HL-60/S4 (cell line): ENCODE results near the gene TLCD3B.

Source experiments
- in situ Hi-C: fragments of 300-500 bp; cut with MboI; formaldehyde crosslinking; loops from 2 replicates; pipeline ENCODE4 v1.14.3; 2022; ENCODE audit warnings: low sequenced_read_pairs

The TLCD3B gene

GRCh38 chr16:29991571-29991904, 39.5 kb downstream of the TLCD3B start:
- in situ Hi-C loops: no loop called here

- in situ Hi-C loops: no loop called here
These were observed 40.0 kb downstream of the TLCD3B start for GRCh38 chr16:29990883-29991570.

GRCh38 chr16:29990034-29990433, 41.0 kb downstream of the TLCD3B start:
- in situ Hi-C loops: no loop called here

- in situ Hi-C loops: no loop called here
These were observed 41.8 kb downstream of the TLCD3B start for GRCh38 chr16:29989111-29989858.

GRCh38 chr16:29988346-29989075, 42.6 kb downstream of the TLCD3B start:
- in situ Hi-C loops: no loop called here

- in situ Hi-C loops: no loop called here
These were observed 43.5 kb downstream of the TLCD3B start for GRCh38 chr16:29987371-29988085.

GRCh38 chr16:29986931-29987330, 44.1 kb downstream of the TLCD3B start:
- in situ Hi-C loops: no loop called here

- in situ Hi-C loops: no loop called here
These were observed 44.8 kb downstream of the TLCD3B start for GRCh38 chr16:29986231-29986630.

GRCh38 chr16:29985271-29985811, 45.7 kb downstream of the TLCD3B start:
- in situ Hi-C loops: no loop called here

GRCh38 chr16:29984764-29985147, 46.3 kb downstream of the TLCD3B start:
- in situ Hi-C loops: no loop called here

- in situ Hi-C loops: no loop called here
These were observed 46.8 kb downstream of the TLCD3B start for GRCh38 chr16:29984137-29984763.

GRCh38 chr16:29983420-29984136, 47.5 kb downstream of the TLCD3B start:
- in situ Hi-C loops: no loop called here

- in situ Hi-C loops: no loop called here
These were observed 48.3 kb downstream of the TLCD3B start for GRCh38 chr16:29982560-29983419.

- in situ Hi-C loops: no loop called here
These were observed 52.4 kb downstream of the TLCD3B start for GRCh38 chr16:29978564-29979270.

- in situ Hi-C loops: no loop called here
These were observed 53.0 kb downstream of the TLCD3B start for GRCh38 chr16:29978081-29978480.

GRCh38 chr16:29977063-29977825, 53.8 kb downstream of the TLCD3B start:
- in situ Hi-C loops: no loop called here

GRCh38 chr16:29975811-29976511, 55.1 kb downstream of the TLCD3B start:
- in situ Hi-C loops: no loop called here
